T-helper 22 cell (primary cell): ENCODE results near the gene CAMTA2.
"Not testable (repeated sequence)": the region's sequence is repeated elsewhere in the genome, so short reads cannot be mapped to it uniquely, and the experiment has no call there.

ENCODE experiments used
- DNase-seq: peaks from one replicate; pipeline ENCODE4 v3.0.0-alpha.2; 2020; ENCODE audit warnings: low read depth

CAMTA2 gene

GRCh38 chr17:4928881-4929280, 58.6 kb downstream of the CAMTA2 start:
- no peak for DNase-seq

- not testable (repeated sequence) for DNase-seq
These were observed 60.7 kb downstream of the CAMTA2 start for GRCh38 chr17:4926577-4927335.

DNA sequence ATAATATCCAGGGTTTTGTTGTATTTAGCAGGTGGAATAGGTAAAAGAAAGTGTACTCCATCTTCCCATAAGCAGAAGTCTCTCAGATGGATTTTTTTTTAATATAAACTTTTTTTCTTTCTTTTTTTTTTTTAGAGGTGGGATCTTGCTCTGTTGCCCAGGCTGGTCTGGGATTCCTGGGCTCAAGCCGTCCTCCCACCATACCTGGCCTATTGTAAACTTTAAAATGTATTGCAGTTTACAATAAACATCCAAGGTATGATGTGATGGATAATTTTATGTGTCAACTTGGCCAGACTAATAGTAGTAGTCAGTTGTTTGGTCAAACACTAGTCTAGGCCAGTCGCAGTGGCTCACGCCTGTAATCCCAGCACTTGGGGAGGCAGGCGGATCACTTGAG, 66.2 kb downstream of the CAMTA2 start:
- no peak for DNase-seq

GRCh38 chr17:4920351-4921048, 67.0 kb downstream of the CAMTA2 start:
- DNase-seq, result no peak

- DNase-seq, result no peak
These were observed 67.9 kb downstream of the CAMTA2 start for GRCh38 chr17:4919511-4920047.
